Erythroblast (primary cell): Measurements from ENCODE around the gene MRNIP.

Experiments
- GATA1 ChIP-seq: IDR thresholded peaks from 2 replicates; pipeline ENCODE4 v1.6.1; 2011; ENCODE audit warnings: low read depth, mild to moderate bottlenecking, control low read depth, low read length, moderate library complexity
- POLR2A ChIP-seq: IDR thresholded peaks from 2 replicates; pipeline ENCODE4 v1.6.1; 2011; ENCODE audit warnings: mild to moderate bottlenecking, low read length

GRCh38 chr5:179870403-179870903 is 11.8 kb upstream of the MRNIP start:
- TF ChIP-seq POLR2A (no peak), GATA1 (no peak)
